ENCODE results near the gene SH3GL1.

DNA sequence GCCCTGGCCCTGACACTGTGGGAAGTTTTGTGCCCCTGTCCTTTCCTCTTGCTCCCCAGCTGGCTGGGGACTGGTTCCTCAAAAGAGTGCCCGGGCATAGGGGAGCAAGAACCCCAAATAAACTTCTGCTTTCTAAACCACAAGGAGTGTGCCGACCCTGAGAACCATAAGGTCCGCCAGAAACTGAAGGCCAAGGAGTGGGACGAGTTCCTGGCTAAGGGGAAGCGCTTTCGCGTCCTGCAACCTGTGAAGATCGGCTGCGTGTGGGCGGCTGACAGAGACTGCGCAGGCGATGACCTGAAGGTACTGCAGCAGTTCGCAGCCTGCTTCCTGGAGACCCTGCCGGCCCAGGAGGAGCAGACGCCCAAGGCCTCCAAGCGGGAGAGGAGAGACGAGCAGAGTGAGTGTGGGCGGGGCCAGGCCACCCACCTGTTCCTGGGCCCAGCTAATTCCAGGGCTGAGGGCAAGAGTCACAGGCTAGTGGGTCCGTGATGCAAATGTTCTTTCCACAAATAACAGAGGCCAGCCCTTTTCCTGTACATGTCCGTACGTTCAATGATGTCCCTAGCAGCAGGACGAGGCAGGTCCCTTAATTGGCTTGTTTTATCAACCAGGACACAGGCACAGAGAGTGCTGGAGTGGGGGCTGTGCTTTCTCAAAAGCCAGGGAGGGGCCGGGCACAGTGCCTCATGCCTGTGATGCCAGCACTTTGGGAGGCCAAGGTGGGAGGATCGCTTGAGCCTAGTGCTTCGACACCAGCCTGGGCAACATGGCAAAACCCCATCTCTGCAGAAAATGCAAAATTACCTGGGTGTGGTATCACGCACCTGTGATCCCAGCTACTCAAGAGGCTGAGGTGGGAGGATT is 31.7 kb upstream of the SH3GL1 start:
- TF ChIP-seq, protein P1, sequence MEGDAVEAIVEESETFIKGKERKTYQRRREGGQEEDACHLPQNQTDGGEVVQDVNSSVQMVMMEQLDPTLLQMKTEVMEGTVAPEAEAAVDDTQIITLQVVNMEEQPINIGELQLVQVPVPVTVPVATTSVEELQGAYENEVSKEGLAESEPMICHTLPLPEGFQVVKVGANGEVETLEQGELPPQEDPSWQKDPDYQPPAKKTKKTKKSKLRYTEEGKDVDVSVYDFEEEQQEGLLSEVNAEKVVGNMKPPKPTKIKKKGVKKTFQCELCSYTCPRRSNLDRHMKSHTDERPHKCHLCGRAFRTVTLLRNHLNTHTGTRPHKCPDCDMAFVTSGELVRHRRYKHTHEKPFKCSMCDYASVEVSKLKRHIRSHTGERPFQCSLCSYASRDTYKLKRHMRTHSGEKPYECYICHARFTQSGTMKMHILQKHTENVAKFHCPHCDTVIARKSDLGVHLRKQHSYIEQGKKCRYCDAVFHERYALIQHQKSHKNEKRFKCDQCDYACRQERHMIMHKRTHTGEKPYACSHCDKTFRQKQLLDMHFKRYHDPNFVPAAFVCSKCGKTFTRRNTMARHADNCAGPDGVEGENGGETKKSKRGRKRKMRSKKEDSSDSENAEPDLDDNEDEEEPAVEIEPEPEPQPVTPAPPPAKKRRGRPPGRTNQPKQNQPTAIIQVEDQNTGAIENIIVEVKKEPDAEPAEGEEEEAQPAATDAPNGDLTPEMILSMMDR (IDR thresholded peaks at IDR 0.05; ENCODE audit: low read length): no peak
- TF ChIP-seq EZH2 (optimal IDR thresholded peaks at IDR 0.05; ENCODE audit: low read depth, low read length) (no peak), EZH2phosphoT487 (IDR thresholded peaks at IDR 0.05; ENCODE audit: low read length) (no peak)
